ENCODE measurements around the gene SETD2. TPM values are rescaled to one million over a fixed set of nuclear protein-coding genes. Genes with fewer than 3 reads are reported as not detected.

SETD2 gene
- total and polyA plus RNA-seq, 2 experiments from 2014 or later: 16.7 to 45.2 TPM

- DNase-seq (ENCODE audit: low spot score) (no peak), ATAC-seq (no peak)
- Mint-ChIP-seq H3K4me1 (no peaks in the 10 kb centered on the region), H3K36me3 (ENCODE audit: low read depth) (peaks cover 18% of the 10 kb centered on the region), H3K4me3 (no peak overlapping the region), H3K27me3 (ENCODE audit: insufficient read depth, low read depth, poor library complexity) (no peaks in the 10 kb centered on the region), H3K9me3 (no peaks in the 10 kb centered on the region; the same call in 2 of the 3 replicates), H3K27ac (peak overlapping the region; percentile 11; the same call in 1 of the 2 replicates)
- Histone ChIP-seq H3K79me2 (replicated peaks; ENCODE audit: insufficient read depth) (peaks cover 13% of the 10 kb centered on the region), H3K4me3 (no peak overlapping the region), H3K9me2 (ENCODE audit: insufficient read depth) (no peaks in the 10 kb centered on the region), H3K27me3 (ENCODE audit: insufficient read depth) (no peaks in the 10 kb centered on the region), H3K36me3 (ENCODE audit: insufficient read depth) (no peaks in the 10 kb centered on the region), H3K4me2 (no peak overlapping the region), H2AFZ (no peak overlapping the region), H3F3A (replicated peaks; ENCODE audit: low read depth) (no peaks in the 10 kb centered on the region), H4K20me1 (replicated peaks; ENCODE audit: insufficient read depth) (no peaks in the 10 kb centered on the region; the same call in none of the 2 replicates), H3K4me1 (ENCODE audit: insufficient read depth) (no peaks in the 10 kb centered on the region), H3K27ac (ENCODE audit: low read depth) (0 out of 2 replicates have a peak overlapping the region, but pooled peaks have one; percentile 33)
- TF ChIP-seq NANOG (IDR thresholded peaks at IDR 0.05; ENCODE audit: borderline replicate concordance) (no peak), CTCF (conservative IDR thresholded peaks at IDR 0.05; ENCODE audit: low read depth in 2 of 2) (no peak), EZH2 (IDR thresholded peaks at IDR 0.05; ENCODE audit: low read depth, unreplicated experiment) (no peak), ZNF114 (CRISPR knock-in tag; IDR thresholded peaks at IDR 0.05) (no peak)
Measured at GRCh38 chr3:47047673-47048072, 116.2 kb downstream of the SETD2 start.

GRCh38 chr3:47047069-47047468 is 116.8 kb downstream of the SETD2 start:
- H3K4me1 Mint-ChIP-seq: no peaks in the 10 kb centered on the region
- H3K27ac ChIP-seq (ENCODE audit: low read depth): 0 out of 2 replicates have a peak overlapping the region, but pooled peaks have one; percentile 33
- H3K36me3 ChIP-seq (ENCODE audit: insufficient read depth): no peaks in the 10 kb centered on the region
- TF ChIP-seq ZNF114 (CRISPR knock-in tag; IDR thresholded peaks at IDR 0.05) (no peak), JUNB (IDR thresholded peaks at IDR 0.05; ENCODE audit: unreplicated experiment) (no peak), ETS1 (IDR thresholded peaks at IDR 0.05) (no peak), CREB1 (CRISPR knock-in tag; IDR thresholded peaks at IDR 0.05; ENCODE audit: low read depth) (no peak), ZNF331 (CRISPR knock-in tag; IDR thresholded peaks at IDR 0.05; ENCODE audit: low read depth) (no peak), REST (IDR thresholded peaks at IDR 0.05; ENCODE audit: unreplicated experiment) (no peak), EZH2phosphoT487 (IDR thresholded peaks at IDR 0.05; ENCODE audit: unreplicated experiment) (no peak), STAT1 (IDR thresholded peaks at IDR 0.05; ENCODE audit: unreplicated experiment) (no peak), CTCF (conservative IDR thresholded peaks at IDR 0.05; ENCODE audit: low read depth in 2 of 2) (no peak), POLR2AphosphoS5 (IDR thresholded peaks at IDR 0.05; ENCODE audit: low read depth) (no peak), NANOG (IDR thresholded peaks at IDR 0.05; ENCODE audit: borderline replicate concordance) (no peak)

More at GRCh38 chr3:47047069-47047468, 116.8 kb downstream of the SETD2 start:
- no peak overlapping the region for H3K4me3 ChIP-seq
- no peaks in the 10 kb centered on the region for H3K27me3 Mint-ChIP-seq (ENCODE audit: insufficient read depth, low read depth, poor library complexity)
- H3K4me1 ChIP-seq (ENCODE audit: insufficient read depth): no peaks in the 10 kb centered on the region
- H3K27me3 ChIP-seq (ENCODE audit: insufficient read depth): no peaks in the 10 kb centered on the region
- peaks cover 13% of the 10 kb centered on the region for H3K79me2 ChIP-seq (replicated peaks; ENCODE audit: insufficient read depth)
- no peaks in the 10 kb centered on the region for H3F3A ChIP-seq (replicated peaks; ENCODE audit: low read depth)
- H4K20me1 ChIP-seq (replicated peaks; ENCODE audit: insufficient read depth): no peaks in the 10 kb centered on the region; the same call in none of the 2 replicates
- H3K27ac Mint-ChIP-seq: peak overlapping the region; percentile 11; the same call in 1 of the 2 replicates
- no peak overlapping the region for H3K4me3 Mint-ChIP-seq
- no peaks in the 10 kb centered on the region; the same call in 2 of the 3 replicates for H3K9me3 Mint-ChIP-seq
- peaks cover 23% of the 10 kb centered on the region for H3K36me3 Mint-ChIP-seq (ENCODE audit: low read depth)
- no peak for ATAC-seq
- H3K9me2 ChIP-seq (ENCODE audit: insufficient read depth): no peaks in the 10 kb centered on the region
- H2AFZ ChIP-seq: no peak overlapping the region
- H3K4me2 ChIP-seq: no peak overlapping the region
- no peak for DNase-seq (ENCODE audit: low spot score)

Measured in GM23338 (cell line).